Measurements from ENCODE around the gene TLE4. TPM values are rescaled to one million over a fixed set of nuclear protein-coding genes. Genes with fewer than 3 reads are reported as not detected.

Gene TLE4
- total RNA-seq = 10.7 and 15.0 TPM in 2 replicates

DNA sequence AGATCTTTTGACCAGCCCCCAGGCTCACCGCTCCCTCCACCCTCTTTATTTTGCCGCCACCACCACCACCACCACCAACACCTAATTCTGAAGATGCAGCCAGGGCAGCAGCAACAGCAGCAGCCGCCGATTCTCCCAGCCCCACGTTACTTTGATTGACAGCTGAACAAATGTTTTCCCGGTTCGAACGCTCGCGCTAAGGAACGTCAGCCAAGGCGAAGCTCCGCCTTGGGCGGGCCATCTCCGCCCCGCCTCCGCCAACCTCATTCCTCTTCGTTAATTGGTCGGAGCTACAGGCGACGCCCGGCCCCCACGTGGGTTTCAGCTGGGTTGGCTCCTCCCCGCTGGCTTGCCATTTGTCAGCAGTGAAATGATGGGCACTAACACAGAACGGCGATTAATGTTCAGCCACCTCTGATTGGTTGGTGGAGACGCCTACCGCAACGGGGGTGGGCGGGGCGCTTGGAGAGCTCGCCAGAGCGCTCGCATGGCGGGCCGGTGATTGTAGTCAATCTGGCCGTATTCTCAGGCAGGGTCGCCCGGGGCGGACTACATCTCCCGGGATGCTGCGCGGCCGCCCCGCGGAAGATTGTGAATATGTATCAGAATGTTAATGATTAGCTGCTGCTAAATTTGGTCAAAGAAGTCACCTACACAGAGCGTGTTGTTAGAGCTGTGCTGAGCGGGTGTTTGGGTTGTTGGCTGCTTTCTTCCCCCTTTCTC lies at the start of gene TLE4:
Gene TLE4, plus strand, starts transcription at position 657 of the 723 bp plus-strand sequence. CDS start 826 bp downstream, outside the sequence.

